ENCODE data around the gene ID2. TPM values are rescaled to one million over a fixed set of nuclear protein-coding genes. Genes with fewer than 3 reads are reported as not detected.

Gene ID2
- total RNA-seq, 4 donors from 2014 or later, result 329 to 437 (median 382) TPM

GRCh38 chr2:8671802-8672201 is 10.1 kb upstream of the ID2 start:
- intact Hi-C loops (cut with DNase I; ENCODE audit: low total_unique reads), result no loop called here
- no peak for TF ChIP-seq POLR2AphosphoS5 (IDR thresholded peaks at IDR 0.05)
- TF ChIP-seq CTCF (IDR thresholded peaks at IDR 0.05), result no peak
- no peak for TF ChIP-seq POLR2A (IDR thresholded peaks at IDR 0.05)
- TF ChIP-seq EP300 (IDR thresholded peaks at IDR 0.05; ENCODE audit: low read depth), result no peak
- WGBS, 2 donors (ENCODE audit: low coverage in 1 of 2), result 88 to 90% methylated on average over 3 of the region's 3 CpGs
- no peak for DNase-seq
- no peaks in the 10 kb centered on the region for H3K36me3 ChIP-seq
- H3K27me3 ChIP-seq, result peaks cover 5% of the 10 kb centered on the region
- no peak overlapping the region for H3K4me3 ChIP-seq
- in situ Hi-C loops (cut with MboI; ENCODE audit: low pct_ligation_motif_present in 1 of 4, low pct_unique_long_range_greater_than_20kb in 1 of 4, low sequenced_read_pairs in 3 of 4), result no loop called here
- peaks cover 10 to 12% of the 10 kb centered on the region in 2 donors for H3K9me3 ChIP-seq
- H3K4me1 ChIP-seq, result peaks cover 5 to 16% (median 9%) of the 10 kb centered on the region in 4 donors
- H3K27ac ChIP-seq, result no peak overlapping the region

- H3K27ac ChIP-seq, result no peak overlapping the region
Measured at GRCh38 chr2:8672940-8673339, 8.9 kb upstream of the ID2 start.

GRCh38 chr2:8673381-8673780 is 8.5 kb upstream of the ID2 start:
- TF ChIP-seq CTCF (IDR thresholded peaks at IDR 0.05) (no peak), POLR2A (IDR thresholded peaks at IDR 0.05) (no peak), POLR2AphosphoS5 (IDR thresholded peaks at IDR 0.05) (no peak), EP300 (IDR thresholded peaks at IDR 0.05; ENCODE audit: low read depth) (no peak)
- H3K9me3 ChIP-seq, result peaks cover 10 to 12% of the 10 kb centered on the region in 2 donors
- in situ Hi-C loops (cut with MboI; ENCODE audit: low pct_ligation_motif_present in 1 of 4, low pct_unique_long_range_greater_than_20kb in 1 of 4, low sequenced_read_pairs in 3 of 4) (no loop called here), intact Hi-C loops (cut with DNase I; ENCODE audit: low total_unique reads) (no loop called here)
- no peak for DNase-seq
- no peaks in the 10 kb centered on the region for H3K36me3 ChIP-seq
- H3K4me3 ChIP-seq, result no peak overlapping the region
- 92% methylated on average over 3 of the region's 3 CpGs; no CpG with 5 or more reads in 1 of the 2 donors for WGBS, 2 donors (ENCODE audit: low coverage in 1 of 2)
- H3K27me3 ChIP-seq, result peaks cover 5% of the 10 kb centered on the region
- H3K27ac ChIP-seq, result no peak overlapping the region
- peaks cover 11 to 31% (median 22%) of the 10 kb centered on the region in 4 donors for H3K4me1 ChIP-seq

More at GRCh38 chr2:8672940-8673339, 8.9 kb upstream of the ID2 start:
- no peak for DNase-seq
- H3K27me3 ChIP-seq, result peaks cover 5% of the 10 kb centered on the region
- peaks cover 11 to 27% (median 18%) of the 10 kb centered on the region in 4 donors for H3K4me1 ChIP-seq
- no peaks in the 10 kb centered on the region for H3K36me3 ChIP-seq
- H3K4me3 ChIP-seq, result no peak overlapping the region
- peaks cover 10 to 12% of the 10 kb centered on the region in 2 donors for H3K9me3 ChIP-seq
- in situ Hi-C loops (cut with MboI; ENCODE audit: low pct_ligation_motif_present in 1 of 4, low pct_unique_long_range_greater_than_20kb in 1 of 4, low sequenced_read_pairs in 3 of 4) (no loop called here), intact Hi-C loops (cut with DNase I; ENCODE audit: low total_unique reads) (no loop called here)
- WGBS, 2 donors (ENCODE audit: low coverage in 1 of 2), result 78% methylated on average over 3 of the region's 3 CpGs; no CpG with 5 or more reads in 1 of the 2 donors
- TF ChIP-seq CTCF (IDR thresholded peaks at IDR 0.05) (no peak), EP300 (IDR thresholded peaks at IDR 0.05; ENCODE audit: low read depth) (no peak), POLR2A (IDR thresholded peaks at IDR 0.05) (no peak), POLR2AphosphoS5 (IDR thresholded peaks at IDR 0.05) (no peak)

GRCh38 chr2:8674420-8675009 is 7.3 kb upstream of the ID2 start:
- intact Hi-C loops (cut with DNase I; ENCODE audit: low total_unique reads) (loop anchor here (5.0 kb wide), 1 partner anchor 522 kb away; no protein-coding TSS in a partner anchor), in situ Hi-C loops (cut with MboI; ENCODE audit: low pct_ligation_motif_present in 1 of 4, low pct_unique_long_range_greater_than_20kb in 1 of 4, low sequenced_read_pairs in 3 of 4) (no loop called here)
- Histone ChIP-seq H3K4me3 (no peak overlapping the region), H3K27me3 (peaks cover 5% of the 10 kb centered on the region), H3K27ac (no peak overlapping the region), H3K4me1 (peaks cover 11 to 31% (median 22%) of the 10 kb centered on the region in 4 donors), H3K36me3 (no peaks in the 10 kb centered on the region), H3K9me3 (peaks cover 10 to 12% of the 10 kb centered on the region in 2 donors)
- TF ChIP-seq EP300 (IDR thresholded peaks at IDR 0.05; ENCODE audit: low read depth) (no peak), POLR2AphosphoS5 (IDR thresholded peaks at IDR 0.05) (no peak), POLR2A (IDR thresholded peaks at IDR 0.05) (no peak), CTCF (IDR thresholded peaks at IDR 0.05) (no peak)
- no peak for DNase-seq
- WGBS, 2 donors (ENCODE audit: low coverage in 1 of 2), result 62 to 92% methylated on average over 1 to 8 of the region's 8 CpGs

Data from transverse colon (tissue), 4 donors.